HepG2 (cell line): Measurements from ENCODE around the gene USP43. TPM values are rescaled to one million over a fixed set of nuclear protein-coding genes. Genes with fewer than 3 reads are reported as not detected.

Source experiments
- ELF3 ChIP-seq: IDR thresholded peaks from 2 replicates; pipeline ENCODE4 v1.6.1; 2016; ENCODE audit warnings: missing genetic modification reagents, missing compliant biosample characterization
- GTF3A ChIP-seq: sonication (generic); formaldehyde crosslinking; conservative IDR thresholded peaks from 2 replicates; pipeline ENCODE4 v1.4.0; 2020; ENCODE audit warnings: mild to moderate bottlenecking, missing genetic modification reagents
- IRF9 ChIP-seq: sonication (generic); formaldehyde crosslinking; IDR thresholded peaks from 2 replicates; pipeline ENCODE4 v1.8.0; 2022; ENCODE audit warnings: missing genetic modification reagents, mild to moderate bottlenecking, borderline replicate concordance
- KMT2A ChIP-seq: sonication (generic); formaldehyde crosslinking; IDR thresholded peaks from 2 replicates; pipeline ENCODE4 v1.4.0; 2020; ENCODE audit warnings: missing genetic modification reagents
- NRL ChIP-seq: sonication (generic); formaldehyde crosslinking; IDR thresholded peaks from 2 replicates; pipeline ENCODE4 v1.5.0; 2020; ENCODE audit warnings: missing genetic modification reagents, mild to moderate bottlenecking, moderate library complexity, borderline replicate concordance
- POLR2A ChIP-seq, 2 experiments: IDR thresholded peaks; 2 replicates each; pipeline ENCODE4 v1.6.1; 2011; ENCODE audit warnings: low read depth in 2 of 2, low read length in 2 of 2, mild to moderate bottlenecking in 1 of 2, moderate library complexity in 1 of 2; ENCODE audit not compliant: insufficient read depth in 1 of 2
- RFX3 ChIP-seq: IDR thresholded peaks from 2 replicates; pipeline ENCODE4 v1.6.1; 2016; ENCODE audit warnings: missing biosample characterization, missing genetic modification reagents
- ZBTB4 ChIP-seq: sonication (generic); formaldehyde crosslinking; IDR thresholded peaks from 2 replicates; pipeline ENCODE4 v1.4.0; 2020; ENCODE audit warnings: missing genetic modification reagents, mild to moderate bottlenecking, borderline replicate concordance
- ZNF318 ChIP-seq: sonication (generic); formaldehyde crosslinking; IDR thresholded peaks from 2 replicates; pipeline ENCODE4 v1.4.0; 2020; ENCODE audit warnings: mild to moderate bottlenecking, missing genetic modification reagents
- ZNF33B ChIP-seq: sonication (generic); formaldehyde crosslinking; IDR thresholded peaks from 2 replicates; pipeline ENCODE4 v1.5.1; 2020; ENCODE audit warnings: mild to moderate bottlenecking, missing genetic modification reagents
- polyA plus RNA-seq, 8 experiments: library from polyadenylated mRNA; depleted of rRNA in 3 of 8; stranded (reverse) in 7 of 8; unstranded in 1 of 8; fragments of >200 nt; fragmentation: Illumina TruSeq in 4 of 8; extraction: Trizol in 4 of 8; gene quantifications; 2 replicates each; pipeline versions ENCODE4 v1.2.1 to v1.2.3, GENCODE V29; 2011 to 2016; ENCODE audit warnings: low read depth in 4 of 8, missing spikeins in 1 of 8, mixed read lengths in 1 of 8; ENCODE audit not compliant: insufficient read depth in 1 of 8
- total RNA-seq, 5 experiments: library from RNA; depleted of rRNA; stranded (reverse); fragments of >200 nt; fragmentation: Illumina TruSeq; extraction: Trizol; gene quantifications; 2 replicates each; pipeline ENCODE4 v1.2.3, GENCODE V29; 2016; ENCODE audit warnings: low read depth in 1 of 5
- TF ChIP-seq, protein P1 (sequence below): sonication (generic); formaldehyde crosslinking; IDR thresholded peaks from 2 replicates; pipeline ENCODE4 v1.8.0; 2023; ENCODE audit warnings: mild to moderate bottlenecking, missing genetic modification reagents
- TF ChIP-seq, protein P2 (sequence below), 2 experiments: sonication (generic) in 1 of 2; formaldehyde crosslinking in 1 of 2; IDR thresholded peaks; 2 replicates each; pipeline versions ENCODE4 v1.4.0 to v1.6.1; 2018 to 2020; ENCODE audit warnings: missing genetic modification reagents in 2 of 2, borderline replicate concordance in 1 of 2, low read depth in 1 of 2, mild to moderate bottlenecking in 1 of 2, missing biosample characterization in 1 of 2

Gene USP43
- total and polyA plus RNA-seq, 2 of the 13 experiments (the other 11 are each of a cell fraction or from before 2014, with no cell fraction given) = 1.6 to 2.2 TPM

GRCh38 chr17:9644910-9645751 is at the start of gene USP43 (continued):
- no peak for TF ChIP-seq IRF9
- TF ChIP-seq POLR2A (IDR thresholded peaks at IDR 0.05; ENCODE audit: insufficient read depth in 1 of 2, low read depth in 2 of 2, low read length in 2 of 2) = peak in 1 of 2 experiments; percentile 33; a peak in 1 of 4 replicates
- TF ChIP-seq ZBTB4 (CRISPR knock-in tag) = peak; percentile 55; the same call in 1 of the 2 replicates
- TF ChIP-seq, protein P1, sequence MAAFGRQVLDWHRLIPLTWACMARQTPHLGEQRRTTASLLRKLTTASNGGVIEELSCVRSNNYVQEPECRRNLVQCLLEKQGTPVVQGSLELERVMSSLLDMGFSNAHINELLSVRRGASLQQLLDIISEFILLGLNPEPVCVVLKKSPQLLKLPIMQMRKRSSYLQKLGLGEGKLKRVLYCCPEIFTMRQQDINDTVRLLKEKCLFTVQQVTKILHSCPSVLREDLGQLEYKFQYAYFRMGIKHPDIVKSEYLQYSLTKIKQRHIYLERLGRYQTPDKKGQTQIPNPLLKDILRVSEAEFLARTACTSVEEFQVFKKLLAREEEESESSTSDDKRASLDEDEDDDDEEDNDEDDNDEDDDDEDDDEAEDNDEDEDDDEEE (CRISPR knock-in tag) = no peak
- TF ChIP-seq ZNF318 = no peak
- TF ChIP-seq GTF3A (CRISPR knock-in tag) = no peak
- TF ChIP-seq ZNF33B = no peak
- TF ChIP-seq ELF3 (CRISPR knock-in tag) = no peak
- no peak for TF ChIP-seq RFX3 (CRISPR knock-in tag)
- no peak for TF ChIP-seq NRL (CRISPR knock-in tag)
- peak; percentile 45; the same call in 1 of the 2 replicates for TF ChIP-seq KMT2A (CRISPR knock-in tag)
- TF ChIP-seq, protein P2, sequence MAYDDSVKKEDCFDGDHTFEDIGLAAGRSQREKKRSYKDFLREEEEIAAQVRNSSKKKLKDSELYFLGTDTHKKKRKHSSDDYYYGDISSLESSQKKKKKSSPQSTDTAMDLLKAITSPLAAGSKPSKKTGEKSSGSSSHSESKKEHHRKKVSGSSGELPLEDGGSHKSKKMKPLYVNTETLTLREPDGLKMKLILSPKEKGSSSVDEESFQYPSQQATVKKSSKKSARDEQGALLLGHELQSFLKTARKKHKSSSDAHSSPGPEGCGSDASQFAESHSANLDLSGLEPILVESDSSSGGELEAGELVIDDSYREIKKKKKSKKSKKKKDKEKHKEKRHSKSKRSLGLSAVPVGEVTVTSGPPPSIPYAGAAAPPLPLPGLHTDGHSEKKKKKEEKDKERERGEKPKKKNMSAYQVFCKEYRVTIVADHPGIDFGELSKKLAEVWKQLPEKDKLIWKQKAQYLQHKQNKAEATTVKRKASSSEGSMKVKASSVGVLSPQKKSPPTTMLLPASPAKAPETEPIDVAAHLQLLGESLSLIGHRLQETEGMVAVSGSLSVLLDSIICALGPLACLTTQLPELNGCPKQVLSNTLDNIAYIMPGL (CRISPR knock-in tag; IDR thresholded peaks at IDR 0.05; ENCODE audit: borderline replicate concordance in 1 of 2, low read depth in 1 of 2) = peak; percentile 0 to 61; a peak in 1 of 4 replicates
